Astrocyte (in vitro differentiated cells and primary cell): ENCODE data around the gene RAB3B. TPM values are rescaled to one million over a fixed set of nuclear protein-coding genes. Genes with fewer than 3 reads are reported as not detected.

Experiments
- DNase-seq: peaks from one replicate; pipeline ENCODE4 v3.0.0-alpha.2; 2010; ENCODE audit warnings: low read depth
- FAIRE-seq: peaks from 2 replicates; lab custom pipeline; 2011; peaks lifted over from hg19 to GRCh38; lab: Jason Lieb, UNC
- H2AFZ ChIP-seq: 2 replicates; pipeline ENCODE4 v1.6.0; 2012; ENCODE audit warnings: low read depth, low read length, inconsistent platforms
- H3K27ac ChIP-seq: 2 replicates; pipeline ENCODE4 v1.5.1; 2011; ENCODE audit warnings: low read depth, low read length, inconsistent platforms
- H3K27me3 ChIP-seq: 2 replicates; pipeline ENCODE4 v1.6.0; 2011; ENCODE audit warnings: low read length, inconsistent platforms; ENCODE audit not compliant: insufficient read depth
- H3K36me3 ChIP-seq: 2 replicates; pipeline ENCODE4 v1.5.1; 2011; ENCODE audit warnings: low read length, inconsistent platforms; ENCODE audit not compliant: insufficient read depth
- H3K4me1 ChIP-seq: 2 replicates; pipeline ENCODE4 v1.5.1; 2011; ENCODE audit warnings: low read length, inconsistent platforms; ENCODE audit not compliant: insufficient read depth
- H3K4me2 ChIP-seq: 2 replicates; pipeline ENCODE4 v1.6.0; 2012; ENCODE audit warnings: low read length, inconsistent platforms
- H3K4me3 ChIP-seq: 2 replicates; pipeline ENCODE4 v1.5.1; 2011; ENCODE audit warnings: low read depth, mild to moderate bottlenecking, low read length, inconsistent platforms; ENCODE audit not compliant: insufficient read depth
- H3K79me2 ChIP-seq: 2 replicates; pipeline ENCODE4 v1.6.0; 2012; ENCODE audit warnings: mild to moderate bottlenecking, low read length, inconsistent platforms; ENCODE audit not compliant: insufficient read depth
- H3K9ac ChIP-seq: 2 replicates; pipeline ENCODE4 v1.6.0; 2012; ENCODE audit warnings: mild to moderate bottlenecking, low read length, inconsistent platforms
- H3K9me3 ChIP-seq: 2 replicates; pipeline ENCODE4 v1.5.1; 2012; ENCODE audit warnings: low read depth, mild to moderate bottlenecking, low read length, inconsistent platforms; ENCODE audit not compliant: insufficient read depth
- H4K20me1 ChIP-seq: 2 replicates; pipeline ENCODE4 v1.6.0; 2012; ENCODE audit warnings: low read length, inconsistent platforms; ENCODE audit not compliant: insufficient read depth
- H3K27ac Mint-ChIP-seq: one replicate; pipeline ENCODE4 v1.8.0; 2021; ENCODE audit warnings: mild to moderate bottlenecking, mixed read lengths; ENCODE audit not compliant: unreplicated experiment
- H3K27me3 Mint-ChIP-seq: one replicate; pipeline ENCODE4 v1.8.0; 2021; ENCODE audit warnings: low read depth, mixed read lengths; ENCODE audit not compliant: unreplicated experiment
- H3K36me3 Mint-ChIP-seq: one replicate; pipeline ENCODE4 v1.8.0; 2021; ENCODE audit warnings: low read depth, mixed read lengths; ENCODE audit not compliant: unreplicated experiment
- H3K4me1 Mint-ChIP-seq: one replicate; pipeline ENCODE4 v1.8.0; 2021; ENCODE audit warnings: low read depth, mixed read lengths; ENCODE audit not compliant: unreplicated experiment
- H3K4me3 Mint-ChIP-seq: one replicate; pipeline ENCODE4 v1.8.0; 2021; ENCODE audit warnings: mild to moderate bottlenecking, moderate library complexity, mixed read lengths; ENCODE audit not compliant: unreplicated experiment
- H3K9me3 Mint-ChIP-seq: one replicate; pipeline ENCODE4 v1.8.0; 2021; ENCODE audit warnings: mild to moderate bottlenecking, mixed read lengths; ENCODE audit not compliant: unreplicated experiment
- EZH2 ChIP-seq: IDR thresholded peaks from 2 replicates; pipeline ENCODE4 v1.6.1; 2012; ENCODE audit warnings: mild to moderate bottlenecking, low read length, inconsistent platforms; ENCODE audit not compliant: insufficient read depth
- total RNA-seq: library from RNA; stranded (reverse); gene quantifications from 2 replicates; pipeline ENCODE4 v1.2.1, GENCODE V29; 2021
- TF ChIP-seq, protein P1 (sequence below): IDR thresholded peaks from 2 replicates; pipeline ENCODE4 v1.5.1; 2011; ENCODE audit warnings: low read depth, mild to moderate bottlenecking, inconsistent platforms, low read length, moderate library complexity; ENCODE audit not compliant: insufficient read depth

RAB3B gene
- total RNA-seq, 1 donor from 2014 or later = 49.2 TPM

DNA sequence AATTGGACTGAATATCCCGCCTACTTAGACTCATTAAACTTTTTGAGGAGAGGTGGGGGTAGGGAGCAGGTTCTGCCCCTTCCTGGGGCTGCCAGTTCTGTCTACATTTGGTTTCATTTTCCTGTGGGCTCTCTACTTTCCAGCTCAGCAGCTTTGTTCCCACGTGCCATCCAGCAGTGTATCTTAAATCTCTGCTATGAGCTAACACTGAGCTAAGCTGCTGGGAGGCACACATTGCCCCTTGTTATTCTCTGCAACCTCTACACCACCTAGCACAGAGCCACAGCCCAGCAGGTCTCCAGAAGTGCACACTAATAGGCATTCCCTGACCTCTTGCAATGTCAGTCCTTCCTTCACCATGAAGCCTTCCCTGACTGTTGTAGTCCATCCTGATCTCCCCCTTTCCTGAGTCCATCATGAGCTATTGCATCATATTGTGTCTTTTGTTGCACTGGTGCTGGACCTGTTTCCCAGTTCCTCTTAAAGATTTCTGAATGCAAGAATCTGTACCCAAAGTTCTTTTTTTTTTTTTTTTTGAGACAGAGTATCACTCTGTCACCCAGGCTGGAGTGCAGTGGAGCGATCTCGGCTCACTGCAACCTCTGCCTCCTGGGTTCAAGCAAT is 83.3 kb downstream of the RAB3B start:
- Histone ChIP-seq H3K79me2 (no peaks in the 10 kb centered on the region), H3K9me3 (no peaks in the 10 kb centered on the region), H3K4me2 (no peak overlapping the region), H3K4me1 (peaks cover 4% of the 10 kb centered on the region), H2AFZ (no peak overlapping the region), H3K4me3 (no peak overlapping the region), H3K27me3 (no peaks in the 10 kb centered on the region), H3K36me3 (no peaks in the 10 kb centered on the region), H3K27ac (no peak overlapping the region), H4K20me1 (no peaks in the 10 kb centered on the region), H3K9ac (no peak overlapping the region)
- H3K27ac Mint-ChIP-seq = peak overlapping the region; percentile 81
- DNase-seq = no peak
- H3K36me3 Mint-ChIP-seq = peaks cover 2% of the 10 kb centered on the region
- H3K4me1 Mint-ChIP-seq = peaks cover 7% of the 10 kb centered on the region
- H3K4me3 Mint-ChIP-seq = no peak overlapping the region
- TF ChIP-seq EZH2 = no peak
- TF ChIP-seq, protein P1, sequence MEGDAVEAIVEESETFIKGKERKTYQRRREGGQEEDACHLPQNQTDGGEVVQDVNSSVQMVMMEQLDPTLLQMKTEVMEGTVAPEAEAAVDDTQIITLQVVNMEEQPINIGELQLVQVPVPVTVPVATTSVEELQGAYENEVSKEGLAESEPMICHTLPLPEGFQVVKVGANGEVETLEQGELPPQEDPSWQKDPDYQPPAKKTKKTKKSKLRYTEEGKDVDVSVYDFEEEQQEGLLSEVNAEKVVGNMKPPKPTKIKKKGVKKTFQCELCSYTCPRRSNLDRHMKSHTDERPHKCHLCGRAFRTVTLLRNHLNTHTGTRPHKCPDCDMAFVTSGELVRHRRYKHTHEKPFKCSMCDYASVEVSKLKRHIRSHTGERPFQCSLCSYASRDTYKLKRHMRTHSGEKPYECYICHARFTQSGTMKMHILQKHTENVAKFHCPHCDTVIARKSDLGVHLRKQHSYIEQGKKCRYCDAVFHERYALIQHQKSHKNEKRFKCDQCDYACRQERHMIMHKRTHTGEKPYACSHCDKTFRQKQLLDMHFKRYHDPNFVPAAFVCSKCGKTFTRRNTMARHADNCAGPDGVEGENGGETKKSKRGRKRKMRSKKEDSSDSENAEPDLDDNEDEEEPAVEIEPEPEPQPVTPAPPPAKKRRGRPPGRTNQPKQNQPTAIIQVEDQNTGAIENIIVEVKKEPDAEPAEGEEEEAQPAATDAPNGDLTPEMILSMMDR = no peak
- H3K27me3 Mint-ChIP-seq = no peaks in the 10 kb centered on the region
- no peak for FAIRE-seq
- peaks cover 6% of the 10 kb centered on the region for H3K9me3 Mint-ChIP-seq

DNA sequence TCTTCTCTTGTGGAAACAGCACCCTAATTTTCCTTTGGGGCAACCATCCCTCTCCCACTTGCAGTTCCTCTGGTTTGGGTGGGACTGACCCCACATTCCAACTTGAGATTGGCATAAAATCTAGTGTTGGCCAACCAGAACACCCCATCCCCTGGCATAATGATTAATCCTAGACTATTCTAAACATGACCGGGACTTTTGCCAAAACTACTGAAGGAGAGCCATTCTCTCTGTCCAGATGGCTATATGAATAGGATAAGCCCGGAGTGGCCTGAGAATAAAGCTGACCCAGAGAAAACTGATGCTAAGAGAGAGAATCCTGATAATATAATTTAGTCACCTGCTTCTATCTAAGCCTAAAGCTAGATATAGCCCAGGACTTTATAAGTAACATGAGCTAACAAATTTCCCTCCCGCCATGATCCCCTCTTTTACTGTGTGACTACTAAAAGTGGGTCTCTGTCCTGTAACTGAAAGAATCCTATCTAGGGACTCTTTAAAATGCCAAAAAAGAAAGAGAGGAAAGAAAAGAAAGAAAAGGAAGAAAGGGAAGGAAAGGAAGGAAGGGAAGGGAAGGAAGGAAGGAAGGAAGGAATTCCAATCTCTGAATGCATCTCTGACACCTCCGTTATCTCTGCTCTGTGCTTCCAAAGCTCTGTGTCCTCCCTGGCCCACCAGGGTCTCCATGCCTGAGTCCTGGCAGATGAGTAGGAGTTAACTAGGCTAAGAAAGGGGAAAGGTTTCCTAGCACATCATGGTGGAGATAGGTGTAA is 84.0 kb downstream of the RAB3B start:
- no peaks in the 10 kb centered on the region for H3K27me3 ChIP-seq
- H3K79me2 ChIP-seq = no peaks in the 10 kb centered on the region
- H3K9ac ChIP-seq = no peak overlapping the region
- TF ChIP-seq EZH2 = no peak
- TF ChIP-seq, protein P1 = no peak
- H3K27ac ChIP-seq = no peak overlapping the region
- H4K20me1 ChIP-seq = no peaks in the 10 kb centered on the region
- DNase-seq = peak; percentile 46
- H3K9me3 ChIP-seq = no peaks in the 10 kb centered on the region
- Mint-ChIP-seq H3K27ac (peak overlapping the region; percentile 81), H3K4me1 (peaks cover 7% of the 10 kb centered on the region), H3K36me3 (peaks cover 2% of the 10 kb centered on the region), H3K9me3 (peaks cover 6% of the 10 kb centered on the region), H3K4me3 (no peak overlapping the region), H3K27me3 (no peaks in the 10 kb centered on the region)
- FAIRE-seq = no peak
- no peaks in the 10 kb centered on the region for H3K36me3 ChIP-seq
- H3K4me2 ChIP-seq = no peak overlapping the region
- no peak overlapping the region for H3K4me3 ChIP-seq
- peaks cover 4% of the 10 kb centered on the region for H3K4me1 ChIP-seq
- H2AFZ ChIP-seq = no peak overlapping the region

- H3K9me3 ChIP-seq = no peaks in the 10 kb centered on the region
- H3K36me3 ChIP-seq = no peaks in the 10 kb centered on the region
- Mint-ChIP-seq H3K27me3 (no peaks in the 10 kb centered on the region), H3K27ac (no peak overlapping the region), H3K36me3 (peaks cover 2% of the 10 kb centered on the region), H3K9me3 (peaks cover 3% of the 10 kb centered on the region), H3K4me3 (no peak overlapping the region), H3K4me1 (peaks cover 28% of the 10 kb centered on the region)
- no peaks in the 10 kb centered on the region for H3K27me3 ChIP-seq
- H4K20me1 ChIP-seq = no peaks in the 10 kb centered on the region
- no peak overlapping the region for H3K27ac ChIP-seq
- H3K9ac ChIP-seq = no peak overlapping the region
- H3K79me2 ChIP-seq = no peaks in the 10 kb centered on the region
- no peak overlapping the region for H2AFZ ChIP-seq
- H3K4me2 ChIP-seq = no peak overlapping the region
- TF ChIP-seq, protein P1 = no peak
- TF ChIP-seq EZH2 = no peak
- FAIRE-seq (no peak), DNase-seq (no peak)
- no peak overlapping the region for H3K4me3 ChIP-seq
- peaks cover 19% of the 10 kb centered on the region for H3K4me1 ChIP-seq
These were observed 88.0 kb downstream of the RAB3B start for GRCh38 chr1:51902456-51902855.
